Superior temporal gyrus (tissue), 1 donor: Measurements from ENCODE around the gene GABRB2.
"Not testable (repeated sequence)": the region's sequence is repeated elsewhere in the genome, so short reads cannot be mapped to it uniquely, and the experiment has no call there.

Experiments
- DNase-seq: peaks from one replicate; pipeline ENCODE4 v3.0.0-alpha.2; 2016; ENCODE audit errors: extremely low spot score

Gene GABRB2

GRCh38 chr5:161299053-161299452, 247.5 kb downstream of the GABRB2 start:
- no peak for DNase-seq

GRCh38 chr5:161297388-161297787, 249.1 kb downstream of the GABRB2 start:
- DNase-seq: not testable (repeated sequence)

- DNase-seq: no peak
These were observed 250.7 kb downstream of the GABRB2 start for GRCh38 chr5:161295721-161296250.

GRCh38 chr5:161288071-161288470, 258.5 kb downstream of the GABRB2 start:
- no peak for DNase-seq

GRCh38 chr5:161287436-161287835, 259.1 kb downstream of the GABRB2 start:
- no peak for DNase-seq

GRCh38 chr5:161286066-161286655, 260.4 kb downstream of the GABRB2 start:
- no peak for DNase-seq

- DNase-seq: no peak
These were observed 262.1 kb downstream of the GABRB2 start for GRCh38 chr5:161284445-161284844.

GRCh38 chr5:161283296-161283695, 263.2 kb downstream of the GABRB2 start:
- DNase-seq: no peak

GRCh38 chr5:161278739-161279660, 267.5 kb downstream of the GABRB2 start:
- DNase-seq: no peak

- DNase-seq: no peak
These were observed 269.5 kb downstream of the GABRB2 start for GRCh38 chr5:161277011-161277410.

- no peak for DNase-seq
These were observed 271.6 kb downstream of the GABRB2 start for GRCh38 chr5:161274951-161275350.

- DNase-seq: no peak
These were observed 273.1 kb downstream of the GABRB2 start for GRCh38 chr5:161273410-161273809.

- DNase-seq: no peak
These were observed 274.7 kb downstream of the GABRB2 start for GRCh38 chr5:161271816-161272215.

GRCh38 chr5:161269125-161269524, 277.4 kb downstream of the GABRB2 start:
- DNase-seq: no peak

GRCh38 chr5:161266954-161267353, 279.6 kb downstream of the GABRB2 start:
- DNase-seq: no peak

- DNase-seq: no peak
These were observed 281.5 kb downstream of the GABRB2 start for GRCh38 chr5:161265006-161265405.

GRCh38 chr5:161263191-161263590, 283.3 kb downstream of the GABRB2 start:
- DNase-seq: no peak

GRCh38 chr5:161261668-161262323, 284.7 kb downstream of the GABRB2 start:
- DNase-seq: no peak

GRCh38 chr5:161258438-161258837, 288.1 kb downstream of the GABRB2 start:
- DNase-seq: no peak

GRCh38 chr5:161256957-161257356, 289.6 kb downstream of the GABRB2 start:
- no peak for DNase-seq

- DNase-seq: not testable (repeated sequence)
These were observed 293.6 kb downstream of the GABRB2 start for GRCh38 chr5:161252955-161253354.

GRCh38 chr5:161246749-161247148, 299.8 kb downstream of the GABRB2 start:
- no peak for DNase-seq
